HG03565 (cell line): Measurements from ENCODE around the gene YES1.
"Not testable (repeated sequence)": the region's sequence is repeated elsewhere in the genome, so short reads cannot be mapped to it uniquely, and the experiment has no call there.

Experiments
- ATAC-seq: cut with Tn5 transposase; IDR thresholded peaks from one replicate; pipeline ENCODE4 v1.9.1; 2021; ENCODE audit warnings: mild to moderate bottlenecking, moderate library complexity; ENCODE audit not compliant: unreplicated experiment

YES1 gene

DNA sequence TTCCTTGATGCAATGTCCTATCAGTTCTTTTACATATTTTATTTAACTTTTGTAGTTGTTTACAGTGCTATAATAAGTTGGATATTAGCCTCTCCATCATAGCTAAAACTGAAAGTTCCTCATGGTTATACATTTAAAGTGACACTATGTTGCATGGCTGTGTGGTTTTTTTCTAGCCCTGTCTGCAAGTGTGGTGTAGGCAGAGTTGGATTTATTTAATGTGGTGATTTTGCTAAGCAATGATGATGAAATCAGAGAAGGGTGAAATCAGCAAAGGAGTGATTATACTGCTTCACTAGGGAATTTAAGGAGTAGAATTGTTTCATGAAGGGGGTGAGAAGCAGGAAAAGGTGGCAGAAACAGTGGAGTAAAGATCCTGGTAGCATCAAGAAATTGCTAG, 81.3 kb downstream of the YES1 start:
- no peak for ATAC-seq

DNA sequence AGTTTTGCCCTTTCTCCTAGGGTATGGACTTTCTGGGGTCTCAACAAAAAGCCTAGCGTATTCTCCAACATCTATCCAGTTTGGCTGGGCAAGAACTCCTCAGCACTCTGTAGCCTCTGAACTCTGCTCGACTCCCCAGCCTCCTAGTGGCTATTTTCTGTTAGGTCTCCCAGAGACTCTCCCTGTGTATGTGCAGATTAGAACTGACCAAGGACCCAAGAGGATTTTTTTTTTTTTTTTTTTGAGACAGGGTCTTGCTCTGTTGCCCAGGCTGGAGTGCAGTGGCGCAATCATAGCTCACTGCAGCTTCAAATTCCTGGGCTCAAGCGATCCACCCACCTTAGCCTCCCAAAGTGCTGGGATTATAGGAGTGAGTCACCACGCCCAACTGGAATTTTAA, 81.9 kb downstream of the YES1 start:
- ATAC-seq, result not testable (repeated sequence)

DNA sequence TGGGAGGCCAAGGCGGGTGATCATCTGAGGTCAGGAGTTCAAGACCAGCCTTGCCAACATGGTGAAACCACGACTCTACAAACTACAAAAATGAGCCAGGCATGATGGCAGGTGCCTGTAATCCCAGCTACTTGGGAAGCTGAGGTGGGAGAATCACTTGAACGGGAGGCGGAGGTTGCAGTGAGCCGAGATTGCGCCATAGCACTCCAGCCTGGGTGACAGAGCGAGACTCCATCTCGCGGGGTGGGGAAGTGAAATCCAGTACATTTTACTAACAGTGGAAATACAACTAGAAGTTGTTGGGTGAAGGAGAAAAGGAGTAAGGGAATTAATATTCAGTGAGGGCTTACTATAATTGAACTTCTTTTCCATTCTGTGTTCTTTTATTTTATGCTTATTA, 86.4 kb downstream of the YES1 start:
- no peak for ATAC-seq

DNA sequence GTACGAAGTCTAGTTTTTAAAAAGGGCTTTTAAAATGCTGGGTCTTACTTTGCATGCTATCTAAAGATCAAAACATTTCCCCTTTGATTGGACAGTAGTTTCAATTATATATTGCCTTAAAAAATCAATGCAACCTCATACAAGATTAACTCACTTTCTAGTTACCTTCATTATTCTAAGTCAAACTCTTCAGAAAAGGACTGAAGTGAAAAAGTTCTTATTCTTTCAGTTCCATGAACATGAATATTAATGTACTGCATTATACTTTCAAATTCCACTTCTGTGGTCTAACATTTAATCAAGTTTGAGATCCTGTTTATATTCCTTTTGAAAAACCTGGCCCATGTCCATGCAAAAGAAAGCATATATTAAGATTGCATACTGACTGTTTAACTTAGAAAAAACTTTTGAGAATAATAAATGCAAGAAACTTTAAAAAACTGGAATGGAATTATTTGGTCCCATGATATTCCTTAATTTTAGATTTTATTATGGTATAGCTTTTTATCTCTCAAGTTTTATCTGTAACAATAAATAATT, 88.4 kb downstream of the YES1 start:
- no peak for ATAC-seq

DNA sequence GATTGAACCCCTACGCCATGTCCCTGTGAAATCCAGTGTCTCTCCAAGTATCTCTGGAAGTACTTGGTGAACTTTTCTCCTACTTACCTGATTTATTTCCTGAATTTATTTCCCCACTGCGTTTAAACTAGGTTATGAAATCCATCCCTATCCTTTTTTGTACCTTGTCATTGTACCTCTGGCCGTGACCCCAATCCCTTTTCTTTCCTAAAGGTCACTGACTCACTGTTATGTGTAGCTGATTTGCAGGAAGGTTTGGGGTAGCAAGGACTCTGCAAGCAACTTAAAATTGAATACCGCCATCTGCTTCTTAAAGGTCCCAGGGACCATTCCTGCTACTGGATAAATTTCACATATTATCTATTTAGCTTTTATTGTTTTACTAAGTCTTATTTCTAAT, 95.0 kb downstream of the YES1 start:
- no peak for ATAC-seq

DNA sequence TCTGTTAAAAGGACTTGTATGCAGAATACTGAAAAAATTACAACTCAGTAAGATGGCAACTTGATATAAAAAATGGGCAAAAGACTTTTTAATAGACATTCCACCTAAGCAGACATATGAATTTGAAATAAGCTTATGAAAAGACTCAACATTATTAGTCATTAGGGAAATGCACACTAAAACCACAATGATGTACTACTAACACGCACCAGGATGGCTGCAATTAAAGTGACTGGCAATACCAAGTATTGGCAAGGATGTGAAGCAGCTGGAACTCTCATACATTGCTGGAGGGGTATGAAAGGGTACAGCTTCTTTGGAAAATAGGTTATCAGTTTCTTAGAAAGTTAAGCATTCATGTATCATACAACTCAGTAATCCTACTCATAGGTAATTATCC, 96.4 kb downstream of the YES1 start:
- no peak for ATAC-seq

DNA sequence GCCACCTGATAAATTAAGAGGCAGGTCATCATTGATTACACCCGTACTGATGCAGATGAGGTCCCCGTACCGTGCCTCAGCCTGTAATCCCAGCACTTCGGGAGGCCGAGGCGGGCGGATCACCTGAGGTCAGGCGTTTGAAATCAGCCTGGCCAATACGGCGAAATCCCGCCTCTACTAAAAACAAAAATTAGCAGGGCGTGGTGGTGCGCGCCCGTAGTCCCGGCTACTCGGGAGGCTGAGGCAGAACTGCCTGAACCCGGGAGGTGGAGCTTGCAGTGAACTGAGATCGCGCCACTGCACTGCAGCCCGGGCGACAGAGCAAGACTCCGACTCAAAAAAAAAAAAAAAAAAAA, 98.9 kb downstream of the YES1 start:
- ATAC-seq, result no peak

DNA sequence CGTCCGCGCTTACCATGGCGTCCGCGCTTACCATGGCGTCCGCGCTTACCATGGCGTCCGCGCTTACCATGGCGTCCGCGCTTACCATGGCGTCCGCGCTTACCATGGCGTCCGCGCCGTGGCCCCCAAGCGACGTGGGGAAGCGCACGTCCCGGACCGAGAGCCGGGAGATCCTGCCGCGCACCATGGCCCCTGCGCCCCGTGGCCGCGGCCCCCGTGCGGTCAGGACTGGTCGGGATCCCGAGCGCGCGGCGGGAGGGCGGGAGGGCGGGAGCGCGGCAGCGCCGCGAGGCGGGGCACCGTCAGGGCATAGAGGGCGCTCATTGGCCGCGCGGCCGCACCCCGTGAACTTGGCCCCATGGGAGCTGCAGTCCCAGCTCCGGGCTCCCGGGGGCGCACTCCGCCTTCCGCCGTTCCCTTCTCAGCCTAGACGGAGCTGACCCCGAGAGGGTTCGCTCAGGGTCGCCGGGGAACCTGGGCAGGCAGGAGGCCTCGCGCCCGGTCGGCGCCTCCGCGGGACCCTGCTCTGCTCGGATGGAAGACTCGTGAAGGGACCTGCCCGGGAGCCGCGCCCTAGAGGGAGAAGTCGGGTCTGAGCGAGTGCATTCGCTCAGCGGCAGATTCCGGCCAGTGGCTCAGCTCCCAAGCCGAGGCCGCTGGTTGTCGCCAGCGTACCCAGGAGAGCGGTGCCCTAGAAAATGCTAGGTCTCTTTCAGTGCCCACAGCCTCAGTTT, 99.5 kb downstream of the YES1 start, which contains the start of gene ENOSF1:
TSS of gene ENOSF1 (minus strand) at position 230 of the 734 bp plus-strand sequence. CDS start at position 187, 43 bp downstream.
- peak; percentile 86 for ATAC-seq

DNA sequence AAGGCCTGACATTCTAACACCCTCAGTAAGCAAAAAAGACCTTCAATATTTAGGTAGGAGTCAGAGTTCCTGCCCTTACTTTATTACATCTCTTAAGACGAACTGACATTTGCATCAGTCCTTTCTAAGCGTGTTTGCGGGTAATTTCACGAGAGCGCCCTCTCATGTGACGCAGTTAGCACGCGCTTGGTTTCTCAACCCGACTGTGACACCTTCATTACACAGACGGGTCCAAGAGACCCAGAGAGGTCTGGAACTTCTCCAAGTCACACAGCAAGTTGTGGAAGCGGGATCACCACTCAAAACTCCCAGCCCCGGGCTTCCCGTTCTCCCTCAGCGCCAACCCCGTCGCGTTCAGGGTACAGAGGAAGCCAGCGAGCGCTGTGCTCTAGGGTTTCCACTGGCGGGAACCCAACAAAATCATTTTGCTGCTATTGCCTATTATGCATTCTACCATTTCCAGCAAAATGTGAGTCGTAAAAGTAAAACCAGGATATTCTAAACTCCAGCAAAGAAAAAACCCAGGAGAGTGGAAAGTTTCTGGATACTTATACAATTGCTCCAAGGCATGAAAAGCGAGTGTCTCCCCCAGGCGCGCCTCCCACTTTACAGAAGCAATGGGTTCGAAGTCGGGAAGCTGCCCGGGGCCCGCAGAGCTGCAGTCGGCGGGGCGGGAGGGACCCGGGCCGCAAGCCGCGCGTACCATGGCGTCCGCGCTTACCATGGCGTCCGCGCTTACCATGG, 100.2 kb downstream of the YES1 start:
- ATAC-seq, result peak; percentile 48

DNA sequence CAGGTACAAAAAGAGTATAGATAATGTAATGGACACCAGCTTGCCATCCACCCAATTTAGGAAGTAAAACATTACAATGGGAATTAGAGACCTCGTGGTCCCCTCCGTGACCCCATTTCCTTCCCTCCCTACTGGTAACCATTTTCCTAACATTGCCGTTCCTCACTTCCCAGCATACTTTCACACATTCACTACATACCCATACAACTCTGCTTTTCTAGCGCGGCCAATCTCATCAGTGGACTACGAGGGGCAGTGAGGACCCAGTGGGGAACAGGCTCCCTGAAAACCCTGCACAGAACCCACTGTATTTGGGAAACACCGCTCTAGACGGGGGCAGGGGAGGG, 100.8 kb downstream of the YES1 start:
- no peak for ATAC-seq

DNA sequence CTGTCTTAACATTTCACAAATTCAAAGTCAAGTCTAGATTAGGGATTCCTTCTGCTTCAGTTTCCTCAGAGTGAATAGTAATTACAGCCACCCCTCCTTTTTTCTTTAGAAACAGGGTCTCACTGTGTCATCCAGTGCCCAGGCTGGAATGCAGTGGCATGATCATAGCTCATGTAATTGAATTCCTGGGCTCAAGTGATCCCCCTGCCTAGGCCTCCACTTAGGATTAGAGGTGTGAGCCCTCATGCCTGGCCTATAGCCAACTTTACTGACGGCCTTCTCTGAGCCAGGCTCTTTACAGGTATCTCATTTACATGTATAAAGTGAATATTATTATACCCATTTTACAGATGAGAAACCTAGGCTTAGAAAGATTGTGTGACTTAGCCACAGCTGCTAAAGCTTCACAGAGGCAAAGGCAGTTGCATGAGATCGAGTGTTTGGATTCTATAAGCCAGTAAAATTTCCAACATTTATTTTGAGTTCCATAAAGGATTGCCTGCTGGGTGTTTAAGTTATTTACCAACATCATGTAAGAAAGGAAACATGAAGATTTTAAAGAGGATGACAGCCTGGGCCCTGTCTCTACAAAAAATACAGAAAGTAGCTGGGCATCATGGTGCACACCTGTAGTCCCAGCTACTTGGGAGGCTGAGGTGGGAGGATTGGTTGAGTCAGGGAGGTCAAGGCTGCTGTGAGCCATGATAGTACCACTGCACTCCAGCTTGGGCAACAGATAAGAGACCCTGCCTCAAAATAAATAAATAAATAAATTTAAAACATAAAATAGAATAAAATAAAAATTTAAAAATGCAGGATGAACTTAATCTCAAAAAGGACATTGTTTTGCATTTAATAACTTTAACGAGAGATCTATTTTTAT, 101.4 kb downstream of the YES1 start:
- no peak for ATAC-seq

DNA sequence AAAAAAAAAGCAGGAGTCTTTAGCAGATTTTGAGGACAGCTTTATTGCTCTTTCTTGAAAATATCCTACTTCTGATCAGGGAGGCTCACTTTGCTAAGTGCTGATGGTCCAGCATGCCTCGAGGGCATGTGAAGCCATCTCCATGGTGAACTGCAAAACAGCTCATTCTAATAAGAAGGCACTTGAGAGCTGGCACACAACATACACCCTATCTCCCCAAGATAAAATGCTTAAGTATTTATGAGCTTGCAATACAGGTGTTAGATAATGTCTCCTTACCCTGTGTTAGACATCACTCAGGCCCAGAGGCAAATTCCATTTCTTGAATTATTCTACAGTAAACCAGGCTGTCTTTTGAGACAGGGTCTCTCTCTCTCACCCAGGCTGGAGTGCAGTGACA, 102.3 kb downstream of the YES1 start:
- ATAC-seq, result no peak

DNA sequence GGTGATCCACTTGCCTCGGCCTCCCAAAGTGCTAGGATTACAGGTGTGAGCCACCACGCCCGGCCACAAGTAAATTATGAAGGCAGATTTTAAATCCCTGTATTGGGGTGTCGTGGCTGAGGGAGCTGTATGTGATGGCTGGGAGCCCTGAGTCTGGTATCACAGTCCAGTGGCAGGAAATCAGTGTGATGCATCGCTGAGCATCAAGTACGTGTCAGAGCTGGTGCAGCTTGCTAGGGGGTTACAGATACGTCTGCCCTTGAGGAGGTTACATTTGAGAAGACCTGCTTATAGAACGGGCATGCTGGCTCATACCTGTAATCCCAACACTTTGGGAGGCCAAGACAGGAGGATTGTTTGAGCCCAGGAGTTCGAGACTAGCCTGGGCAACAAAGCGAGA, 103.9 kb downstream of the YES1 start:
- no peak for ATAC-seq

DNA sequence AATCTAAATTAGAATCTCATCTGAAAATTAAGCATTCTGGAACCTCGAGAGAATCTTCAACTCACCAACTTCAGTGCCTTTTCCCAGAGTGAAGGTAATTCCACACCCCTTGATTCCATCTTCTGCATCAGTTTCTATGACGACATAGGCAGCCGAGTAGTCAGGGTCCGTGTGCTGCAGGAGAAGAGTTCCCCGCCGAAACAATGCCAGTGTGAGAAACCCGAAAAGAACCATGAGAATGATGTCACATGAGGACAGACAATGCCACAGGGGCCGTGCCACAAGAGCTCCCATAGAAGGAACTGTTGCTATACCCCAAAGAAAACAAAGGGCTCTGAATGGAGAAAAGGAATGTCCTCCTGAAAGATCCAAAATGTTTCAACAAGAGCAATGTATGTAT, 105.6 kb downstream of the YES1 start:
- ATAC-seq, result no peak

DNA sequence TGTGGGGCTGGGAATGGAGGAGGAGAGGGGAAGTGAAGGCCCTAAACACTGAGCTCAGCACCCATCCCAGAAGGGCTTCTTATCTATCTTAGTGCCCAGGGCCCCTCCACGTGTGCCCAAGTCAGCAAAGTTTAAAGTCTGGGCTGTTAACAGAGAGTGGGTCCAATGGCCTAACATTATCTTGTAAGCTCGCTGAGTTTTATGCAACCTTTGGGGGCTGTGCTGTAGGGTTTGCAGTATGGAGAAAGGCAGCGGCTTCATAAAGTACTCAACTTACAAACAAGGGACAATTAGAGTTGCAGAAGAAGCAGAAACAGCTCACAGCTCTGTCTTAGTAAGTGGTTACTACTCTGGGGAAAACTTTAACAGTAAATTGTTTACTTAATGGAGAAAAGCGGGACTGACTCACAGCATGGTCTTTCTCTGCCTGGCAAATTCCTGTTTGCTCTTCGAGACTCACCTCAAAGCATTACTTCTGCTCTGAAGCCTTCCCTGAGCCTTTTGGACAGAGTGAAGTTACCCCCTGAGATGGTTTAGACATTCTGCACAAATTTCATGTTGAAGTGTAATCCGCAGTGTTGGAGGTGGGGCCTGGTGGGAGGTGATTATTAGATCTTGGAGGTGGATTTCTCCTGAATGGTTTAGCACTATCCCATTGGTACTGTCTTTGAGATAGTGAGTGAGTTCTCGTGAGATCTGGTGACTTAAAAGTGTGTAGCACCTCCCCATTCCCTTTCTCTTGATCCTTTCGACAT, 108.7 kb downstream of the YES1 start:
- ATAC-seq, result no peak

DNA sequence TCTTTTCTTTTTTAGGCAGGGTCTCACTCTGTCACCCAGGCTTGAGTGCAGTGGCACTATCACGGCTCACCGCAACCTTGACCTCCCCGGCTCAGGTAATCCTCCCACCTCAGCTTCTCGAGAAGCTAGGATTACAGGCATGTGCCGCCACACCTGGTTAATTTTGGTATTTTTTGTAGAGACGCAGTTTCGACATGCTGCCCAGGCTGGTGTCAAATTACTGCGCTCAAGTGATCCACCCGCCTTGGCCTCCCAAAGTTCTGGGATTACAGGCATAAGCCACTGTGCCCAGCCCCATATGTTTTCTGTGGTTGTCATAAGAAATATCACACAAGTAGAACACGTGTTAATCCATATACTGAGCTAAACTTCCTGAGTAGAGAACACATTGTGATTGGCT, 114.2 kb downstream of the YES1 start:
- no peak for ATAC-seq

DNA sequence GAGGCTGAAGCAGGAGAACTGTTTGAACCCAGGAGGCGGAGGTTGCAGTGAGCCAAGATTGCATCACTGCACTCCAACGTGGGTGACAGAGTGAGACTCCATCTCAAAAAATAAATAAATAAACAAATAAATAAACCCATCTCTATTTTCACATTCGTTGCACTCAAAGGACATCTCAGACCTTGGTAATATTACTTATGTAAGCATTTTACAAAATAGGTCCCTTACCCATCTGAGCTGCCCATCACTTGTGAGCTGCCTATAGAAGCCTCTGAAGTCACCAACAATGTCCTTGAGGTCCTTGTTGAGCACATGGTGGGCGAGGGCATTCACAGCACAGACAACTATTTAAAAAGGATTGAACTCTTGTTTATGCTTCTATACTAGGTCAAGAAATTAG, 115.0 kb downstream of the YES1 start:
- ATAC-seq, result no peak

DNA sequence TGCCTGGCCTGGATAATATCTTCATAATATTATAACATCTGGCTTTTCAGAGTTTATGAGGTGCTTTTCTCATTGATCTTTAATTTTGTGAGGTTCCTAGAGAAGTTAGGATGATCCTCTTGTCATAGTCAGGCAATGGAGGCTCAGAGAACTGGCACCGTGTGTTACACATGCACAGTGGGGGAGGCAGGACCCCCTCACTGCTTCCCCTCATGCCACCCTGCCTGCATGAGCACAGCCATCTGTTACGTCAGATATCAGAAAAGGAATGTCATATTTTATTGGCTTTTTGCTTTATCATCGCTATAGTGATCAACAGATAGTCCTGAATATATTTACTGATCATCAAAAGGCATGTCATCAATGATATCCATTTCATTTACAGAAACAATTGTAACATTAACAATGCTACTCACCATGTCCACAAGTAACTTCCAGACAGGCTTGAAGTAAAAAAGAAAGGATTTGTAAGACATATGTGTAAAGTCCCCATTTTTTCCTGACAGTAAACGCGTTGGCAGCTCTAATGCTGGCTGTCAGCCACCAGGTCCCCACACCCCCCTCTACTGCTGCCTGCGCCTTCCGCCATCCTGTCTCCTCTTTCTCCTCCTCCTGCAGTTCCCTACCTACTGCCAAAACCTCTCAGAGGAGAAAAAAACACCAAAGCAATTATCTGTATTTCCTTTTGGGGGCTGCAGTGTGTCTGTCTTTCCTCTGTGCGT, 118.4 kb downstream of the YES1 start:
- ATAC-seq, result no peak

DNA sequence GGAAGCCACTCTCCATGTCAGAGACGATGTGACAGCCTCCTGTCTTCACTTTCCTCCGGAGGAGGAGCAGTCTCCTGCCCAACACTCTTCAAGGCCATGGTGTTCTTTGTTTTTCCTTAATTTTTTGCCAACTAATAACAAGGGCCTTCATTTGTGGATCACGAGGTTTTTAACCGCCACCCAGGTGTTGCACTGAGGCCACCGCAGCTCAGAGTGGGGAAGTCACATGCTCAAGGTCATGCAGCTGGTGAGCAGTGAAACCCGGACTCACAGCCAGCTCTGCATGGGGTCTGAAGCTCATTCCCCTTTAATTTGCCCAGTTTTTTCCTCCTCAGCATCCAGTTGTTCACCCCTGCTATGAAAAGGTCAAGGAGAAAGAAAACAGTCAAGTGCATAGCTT, 119.2 kb downstream of the YES1 start:
- no peak for ATAC-seq

DNA sequence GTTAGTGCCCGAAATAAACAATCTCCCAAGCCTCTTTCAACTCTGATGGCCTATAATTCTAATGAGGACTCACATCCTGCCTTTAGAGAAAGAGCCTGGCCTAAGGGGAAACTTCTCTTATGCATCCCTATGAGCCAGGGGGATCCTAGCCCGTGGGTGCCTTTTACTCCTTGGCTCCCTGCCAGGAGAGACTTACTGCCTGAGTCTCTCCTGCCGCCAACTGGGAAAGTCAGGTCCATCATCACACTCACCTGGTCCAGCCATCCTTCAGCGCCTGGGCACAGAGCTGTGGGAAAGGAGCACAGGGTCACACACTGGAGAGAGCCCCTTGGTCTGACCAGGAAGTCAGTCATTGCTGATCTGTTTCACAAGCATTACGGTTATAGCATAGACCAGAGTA, 123.7 kb downstream of the YES1 start:
- ATAC-seq, result no peak
